T-helper 2 cell (primary cell): ENCODE measurements around the gene OSBPL5.

Experiments
- DNase-seq, 5 experiments: peaks; one replicate each; pipeline versions ENCODE4 v3.0.0 to v3.0.0-alpha.2; 2012 to 2022
- total RNA-seq, 2 donors: gene quantifications; one replicate each; lab custom pipeline; 2026; lab: John Stamatoyannopoulos, UW

The OSBPL5 gene, protein sequence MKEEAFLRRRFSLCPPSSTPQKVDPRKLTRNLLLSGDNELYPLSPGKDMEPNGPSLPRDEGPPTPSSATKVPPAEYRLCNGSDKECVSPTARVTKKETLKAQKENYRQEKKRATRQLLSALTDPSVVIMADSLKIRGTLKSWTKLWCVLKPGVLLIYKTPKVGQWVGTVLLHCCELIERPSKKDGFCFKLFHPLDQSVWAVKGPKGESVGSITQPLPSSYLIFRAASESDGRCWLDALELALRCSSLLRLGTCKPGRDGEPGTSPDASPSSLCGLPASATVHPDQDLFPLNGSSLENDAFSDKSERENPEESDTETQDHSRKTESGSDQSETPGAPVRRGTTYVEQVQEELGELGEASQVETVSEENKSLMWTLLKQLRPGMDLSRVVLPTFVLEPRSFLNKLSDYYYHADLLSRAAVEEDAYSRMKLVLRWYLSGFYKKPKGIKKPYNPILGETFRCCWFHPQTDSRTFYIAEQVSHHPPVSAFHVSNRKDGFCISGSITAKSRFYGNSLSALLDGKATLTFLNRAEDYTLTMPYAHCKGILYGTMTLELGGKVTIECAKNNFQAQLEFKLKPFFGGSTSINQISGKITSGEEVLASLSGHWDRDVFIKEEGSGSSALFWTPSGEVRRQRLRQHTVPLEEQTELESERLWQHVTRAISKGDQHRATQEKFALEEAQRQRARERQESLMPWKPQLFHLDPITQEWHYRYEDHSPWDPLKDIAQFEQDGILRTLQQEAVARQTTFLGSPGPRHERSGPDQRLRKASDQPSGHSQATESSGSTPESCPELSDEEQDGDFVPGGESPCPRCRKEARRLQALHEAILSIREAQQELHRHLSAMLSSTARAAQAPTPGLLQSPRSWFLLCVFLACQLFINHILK
- total RNA-seq, result 3.0 to 7.8 reads per million in 2 donors

DNA sequence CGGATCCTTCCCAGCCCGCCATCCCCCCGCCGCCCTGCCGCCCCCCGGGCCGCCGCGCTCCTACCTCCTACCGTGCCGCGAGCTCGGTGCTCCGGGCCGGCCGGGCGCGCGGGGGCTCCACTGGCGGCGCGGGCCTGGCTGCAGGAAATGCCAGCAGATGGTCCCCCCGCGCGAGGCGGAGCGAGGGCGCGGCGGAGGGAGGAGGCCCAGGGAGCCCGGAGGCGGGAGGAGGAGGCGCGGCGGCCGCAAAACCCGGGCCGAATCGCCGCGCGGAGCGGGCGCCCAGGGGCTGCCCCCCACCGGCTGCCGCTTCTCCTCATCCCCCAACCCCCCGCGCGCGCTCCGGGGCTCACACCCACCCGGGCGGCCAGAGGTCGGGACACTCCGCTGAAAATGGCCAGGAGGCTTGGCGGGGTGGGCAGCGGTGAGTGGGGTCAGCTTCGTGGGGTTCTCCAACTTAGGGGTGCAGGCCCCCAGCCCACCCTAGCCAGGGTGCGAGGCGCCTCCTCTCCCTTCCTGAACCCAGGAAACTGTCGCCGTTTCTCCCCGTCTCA lies at the start of gene OSBPL5:
Gene OSBPL5, minus strand, starts transcription at position 159 of the 554 bp plus-strand sequence. CDS start 36,162 bp downstream, outside the sequence.
- DNase-seq, result peak in 3 of 5 experiments; percentile 15 to 35 (median 22)

DNA sequence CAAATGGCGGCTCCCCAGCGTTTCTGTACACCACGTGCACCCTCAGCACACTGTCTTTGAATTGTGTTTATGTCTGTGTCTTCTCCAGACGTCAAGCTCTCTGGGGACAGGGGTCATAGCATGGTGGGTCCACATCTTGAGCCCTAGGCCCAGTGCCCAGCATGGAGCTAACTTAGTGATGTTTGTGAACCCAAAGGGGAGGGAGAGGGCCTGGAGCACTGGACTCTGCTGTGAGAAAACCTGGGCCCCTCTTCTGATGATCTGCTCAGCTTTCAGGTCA lies 49.2 kb upstream of the OSBPL5 start:
- no peak for DNase-seq

DNA sequence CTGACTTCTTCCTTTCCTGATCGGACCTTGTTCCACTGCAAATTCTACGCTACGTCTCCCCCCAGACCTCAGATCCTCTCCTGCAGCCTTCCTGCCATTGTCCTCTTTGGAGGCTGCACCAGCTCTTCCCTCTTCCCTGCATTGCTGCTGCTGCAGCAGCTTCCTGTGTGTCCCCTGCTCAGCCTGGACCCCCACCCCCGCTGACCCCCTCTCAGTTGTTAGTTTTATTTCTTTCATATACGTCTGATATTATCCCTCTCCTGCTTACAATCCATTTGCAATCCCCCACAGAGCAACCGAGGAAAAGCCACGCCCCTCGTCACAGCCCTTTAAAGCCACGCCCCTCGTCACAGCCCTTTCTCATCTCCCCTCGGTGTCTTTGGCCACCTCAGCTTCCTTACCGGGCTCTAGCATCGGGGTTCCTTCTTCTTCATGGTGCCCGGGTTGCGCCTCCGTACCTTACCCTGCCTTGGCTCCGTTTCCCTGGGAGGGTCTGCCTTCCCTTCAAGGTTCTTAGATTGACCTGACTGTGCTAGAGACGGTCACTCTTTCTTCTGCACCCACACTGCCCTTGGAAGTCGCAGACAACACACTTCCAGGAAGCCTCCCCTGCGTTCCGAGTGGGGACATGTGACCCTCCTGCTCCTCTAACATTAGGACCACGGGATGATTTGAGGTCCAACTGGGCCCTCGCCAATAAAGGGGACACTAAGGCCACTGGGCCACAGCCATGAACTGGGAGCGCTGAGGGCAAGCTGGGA lies 48.7 kb upstream of the OSBPL5 start:
- DNase-seq, result no peak

DNA sequence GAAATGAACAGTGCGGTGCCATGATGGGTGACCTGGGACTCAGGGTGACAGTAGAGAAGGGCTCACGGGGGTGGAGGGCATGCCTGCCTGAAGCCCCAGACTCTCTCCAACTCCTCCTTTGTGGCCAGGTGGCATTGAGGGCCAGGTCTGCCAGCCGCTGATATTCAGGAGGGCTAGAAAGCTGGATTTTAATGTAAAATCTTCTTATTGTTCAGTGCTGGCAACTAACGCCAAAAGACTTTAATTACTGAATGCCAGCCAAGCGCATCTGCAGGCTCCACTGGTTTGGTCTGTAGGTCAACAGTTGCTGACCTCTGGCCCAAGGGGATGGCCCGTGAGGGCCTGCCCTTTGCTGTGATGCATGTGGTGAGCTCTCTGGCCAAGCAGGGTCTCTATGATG lies 43.2 kb upstream of the OSBPL5 start:
- DNase-seq, result peak in 1 of 5 experiments; percentile 4

DNA sequence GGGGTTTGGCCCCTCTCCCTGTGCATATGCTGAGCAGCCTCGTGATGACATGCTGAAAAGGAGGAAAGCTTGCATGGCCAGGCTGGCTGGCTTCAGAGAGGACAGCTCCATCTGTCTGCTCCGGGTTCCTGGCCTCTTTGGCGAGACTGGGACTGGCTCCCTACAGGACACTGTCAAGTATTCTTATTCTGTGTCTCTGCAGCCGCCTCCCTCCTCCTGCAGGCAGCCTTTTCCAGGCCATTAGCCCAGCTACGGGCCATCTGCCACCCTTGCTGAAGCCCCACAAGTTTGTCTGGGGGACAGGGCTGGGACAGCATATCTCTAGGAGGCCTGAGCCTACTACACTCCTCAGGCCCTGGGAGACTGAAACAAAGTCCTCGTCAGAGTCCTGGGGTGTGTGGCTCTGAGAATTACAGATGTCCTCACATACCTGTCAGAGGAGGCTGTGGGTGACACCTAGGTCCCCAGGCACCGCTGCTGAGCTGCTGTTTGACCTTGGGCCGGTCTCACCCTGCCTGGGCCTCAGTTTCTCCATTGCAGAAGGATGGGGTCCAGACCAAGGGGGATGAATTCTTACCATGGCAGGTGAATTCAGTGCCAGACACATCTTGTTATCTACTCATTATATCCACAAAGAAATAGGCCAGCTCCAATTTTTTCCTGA lies 42.5 kb upstream of the OSBPL5 start:
- DNase-seq, result no peak

DNA sequence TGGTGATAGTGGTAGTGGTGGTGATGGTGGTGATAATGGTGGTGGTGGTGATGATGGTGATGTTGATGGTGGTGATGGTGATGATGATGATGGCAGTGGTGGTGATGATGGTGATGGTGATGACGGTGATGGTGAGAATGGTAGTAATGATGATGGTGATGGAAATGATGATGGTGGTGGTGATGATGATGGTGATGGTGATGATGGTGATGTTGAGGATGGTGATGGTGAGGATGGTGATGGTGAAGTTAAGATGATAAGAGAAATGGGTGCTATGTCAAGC lies 41.8 kb upstream of the OSBPL5 start:
- no peak for DNase-seq

DNA sequence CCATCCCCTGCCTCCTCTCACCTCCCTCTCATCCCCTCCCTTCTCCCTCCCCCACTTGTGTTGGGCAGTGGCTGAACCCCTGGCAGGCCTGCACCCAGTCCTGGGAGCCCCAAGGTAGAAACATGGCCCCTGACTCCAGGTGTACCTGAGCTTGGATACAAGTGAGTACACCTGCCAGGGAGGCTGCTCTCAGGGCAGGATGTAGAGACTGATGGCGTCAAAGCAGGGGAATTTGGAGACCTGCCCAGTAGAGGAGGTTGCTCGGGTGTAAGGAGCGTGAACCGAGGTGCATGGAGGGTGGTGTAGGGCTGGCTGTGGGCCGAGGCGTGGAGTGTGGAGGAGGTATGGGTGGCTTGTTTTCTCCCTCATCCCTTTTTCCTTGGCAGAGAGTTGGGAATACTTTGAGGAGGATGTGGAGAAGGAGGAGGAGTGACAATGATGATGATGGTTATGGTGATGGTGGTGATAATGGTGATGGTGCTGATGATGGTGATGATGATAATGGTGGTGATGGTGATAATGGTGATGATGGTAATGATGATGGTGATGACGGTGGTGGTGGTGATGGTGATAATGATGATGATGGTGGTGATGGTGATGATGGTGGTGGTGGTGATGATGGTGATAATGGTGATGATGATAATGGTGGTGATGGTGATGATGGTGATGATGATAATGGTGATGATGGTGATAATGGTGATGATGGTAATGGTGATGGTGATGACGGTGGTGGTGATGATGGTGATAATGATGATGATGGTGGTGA lies 41.2 kb upstream of the OSBPL5 start:
- DNase-seq, result no peak

DNA sequence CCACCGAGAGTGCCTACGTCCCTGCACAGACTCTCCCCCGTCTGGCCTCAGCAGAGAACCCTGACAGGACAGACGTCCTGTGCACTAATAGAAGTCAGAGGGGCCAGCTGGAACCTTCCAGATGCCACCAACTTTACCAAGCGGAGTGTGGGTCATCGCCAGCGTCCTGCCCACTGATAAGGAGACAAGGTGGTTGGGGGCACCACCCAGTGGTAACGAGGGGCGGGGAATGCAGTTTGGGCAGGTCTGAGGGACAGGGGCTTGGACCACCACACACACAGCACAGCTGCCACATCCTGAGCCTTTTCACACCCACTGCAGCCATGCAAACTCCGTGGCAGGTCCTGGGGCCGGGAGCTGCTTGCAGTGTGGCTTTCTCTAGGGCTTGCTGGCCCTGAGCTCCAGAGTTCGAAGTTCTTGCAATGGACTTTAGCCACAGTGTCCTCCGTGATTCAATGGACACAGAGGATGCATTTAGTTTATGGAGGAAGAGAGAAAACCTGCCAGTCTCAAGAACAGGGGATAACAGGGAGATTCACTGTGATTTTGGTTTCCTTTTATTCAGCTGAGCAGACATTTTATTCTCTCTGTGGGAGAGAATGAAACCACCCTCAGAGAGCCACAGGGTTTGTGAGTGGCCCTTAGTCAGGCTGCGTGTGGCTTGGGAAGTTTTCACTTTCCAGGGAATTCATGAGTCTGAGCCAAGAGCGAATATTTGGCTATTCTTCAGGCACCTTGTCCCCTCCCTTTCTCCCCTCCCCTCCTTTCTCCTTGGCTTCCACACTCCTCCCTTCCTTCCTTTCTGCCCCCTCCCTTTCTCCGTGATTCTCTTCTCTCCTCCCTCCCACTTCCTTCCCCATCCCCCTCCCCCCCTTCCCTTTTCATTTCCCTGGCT lies 40.4 kb upstream of the OSBPL5 start:
- no peak for DNase-seq

DNA sequence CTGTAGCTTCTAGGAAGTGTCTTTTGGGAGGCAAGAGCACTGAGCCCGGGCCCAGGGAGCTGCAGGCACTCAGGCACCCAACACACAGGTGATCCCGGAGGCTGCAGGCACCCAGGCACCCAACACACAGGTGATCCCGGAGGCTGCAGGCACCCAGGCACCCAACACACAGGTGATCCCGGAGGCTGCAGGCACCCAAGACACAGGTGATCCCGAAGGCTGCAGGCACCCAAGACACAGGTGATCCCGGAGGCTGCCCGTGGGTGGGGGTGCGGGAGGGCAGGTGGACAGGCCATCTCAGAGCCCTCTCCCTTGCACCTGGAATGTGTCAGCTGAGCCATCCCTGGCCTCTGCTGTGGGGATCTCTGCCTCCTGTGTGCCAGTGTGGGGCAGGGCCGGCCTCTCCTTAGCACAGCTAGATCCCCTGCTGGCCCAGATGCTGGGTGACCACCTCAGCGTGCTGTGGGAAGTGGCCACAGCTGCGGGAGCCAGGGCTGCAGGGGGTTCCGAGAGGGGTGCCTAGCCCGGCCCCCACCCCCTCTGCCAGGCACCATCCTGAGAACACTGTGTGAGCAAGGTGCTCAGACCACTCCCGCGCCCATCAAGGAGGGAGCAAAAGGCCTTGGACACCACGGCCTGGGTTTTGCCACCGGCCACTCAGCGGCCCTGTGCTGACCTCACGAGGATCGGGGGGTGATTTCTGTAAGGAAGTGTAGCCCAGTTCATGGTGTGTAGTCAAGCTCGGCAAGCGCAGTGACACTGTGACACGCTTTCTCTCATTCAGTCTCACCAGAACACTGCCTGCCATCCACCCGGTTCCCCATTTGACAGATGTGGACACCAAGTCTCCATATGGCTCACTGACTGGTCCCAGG lies 39.3 kb upstream of the OSBPL5 start:
- DNase-seq, result peak in 1 of 5 experiments; percentile 5

DNA sequence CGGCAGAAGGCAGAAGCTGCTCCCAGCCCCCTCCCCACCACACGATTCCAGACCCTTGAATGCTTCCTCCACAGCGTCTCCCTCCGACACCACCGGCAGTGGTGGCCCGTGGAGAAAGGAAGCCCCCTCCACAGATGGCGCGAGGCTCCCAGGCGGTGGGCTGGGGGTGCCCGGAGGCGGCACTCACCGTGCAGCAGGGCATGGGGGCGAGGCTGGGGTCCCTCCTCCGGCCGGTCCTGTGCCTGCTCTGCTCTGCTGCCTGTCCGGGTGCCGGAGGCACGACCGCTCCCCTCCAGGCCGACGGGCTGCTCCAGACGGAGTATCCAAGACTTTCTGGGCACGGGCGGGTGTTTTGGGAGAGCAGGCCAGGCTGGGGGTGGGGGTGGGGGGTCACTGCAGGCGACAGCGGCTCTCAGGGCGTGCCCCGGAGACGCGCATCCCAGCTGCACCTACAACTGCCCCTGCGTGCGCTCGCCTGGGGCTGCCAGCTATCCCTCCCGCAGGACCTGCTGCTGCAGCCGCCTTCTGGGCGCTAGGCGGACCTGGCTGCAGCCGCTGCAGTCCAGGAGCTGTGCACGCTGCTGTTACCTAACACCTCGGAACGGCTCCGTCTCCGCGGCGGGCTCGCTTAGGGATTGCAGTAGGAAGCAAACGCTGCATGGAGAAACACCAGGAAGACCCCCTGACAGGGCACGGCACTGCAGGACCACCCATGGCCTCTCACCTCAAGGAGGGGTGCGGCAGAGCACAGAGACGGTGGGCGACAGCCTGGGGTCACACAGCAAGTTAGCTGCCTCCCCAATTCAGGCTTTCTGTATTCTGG lies 38.3 kb upstream of the OSBPL5 start:
- DNase-seq, result peak in 1 of 5 experiments; percentile 2

DNA sequence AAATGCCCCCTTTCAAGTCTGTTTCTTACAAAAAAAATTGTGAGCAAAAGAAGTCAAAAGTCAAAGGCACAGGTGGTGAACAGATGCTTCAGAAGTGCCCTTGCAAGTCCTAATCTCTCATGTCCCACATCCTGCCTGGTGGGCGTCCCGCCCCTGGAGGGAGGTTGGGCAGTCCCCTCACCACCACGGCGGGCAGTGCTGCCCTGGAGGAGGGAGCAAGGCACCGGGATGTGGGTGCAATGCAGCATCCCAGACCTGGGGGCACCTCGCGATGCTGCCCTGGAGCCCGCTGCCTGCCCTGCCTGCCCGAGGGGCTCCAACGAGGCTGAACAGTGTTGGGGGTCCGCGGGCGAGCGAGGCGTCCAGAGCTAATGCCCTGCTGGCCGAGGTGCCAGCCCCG lies 37.6 kb upstream of the OSBPL5 start:
- no peak for DNase-seq

DNA sequence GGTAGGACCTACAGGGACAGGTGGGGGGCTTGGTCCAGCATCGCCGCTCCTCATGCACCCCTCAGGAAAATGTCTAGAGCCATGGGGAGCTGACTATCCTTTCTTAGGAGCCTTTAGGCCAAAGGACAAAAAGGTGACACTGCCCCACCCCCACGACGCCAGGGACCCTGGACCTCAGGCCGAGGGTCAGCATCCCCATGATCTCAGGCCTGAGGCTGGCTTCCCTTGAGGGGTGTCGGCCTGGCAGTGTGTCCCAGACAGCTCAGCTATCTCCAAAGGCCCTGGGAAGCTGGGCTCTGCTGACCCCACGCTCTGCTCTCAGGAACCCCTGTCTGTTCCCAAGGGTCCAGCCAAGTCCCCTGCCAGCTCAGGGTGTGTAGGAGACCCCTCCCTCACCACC lies 37.2 kb upstream of the OSBPL5 start:
- peak in 1 of 5 experiments; percentile 4 for DNase-seq

DNA sequence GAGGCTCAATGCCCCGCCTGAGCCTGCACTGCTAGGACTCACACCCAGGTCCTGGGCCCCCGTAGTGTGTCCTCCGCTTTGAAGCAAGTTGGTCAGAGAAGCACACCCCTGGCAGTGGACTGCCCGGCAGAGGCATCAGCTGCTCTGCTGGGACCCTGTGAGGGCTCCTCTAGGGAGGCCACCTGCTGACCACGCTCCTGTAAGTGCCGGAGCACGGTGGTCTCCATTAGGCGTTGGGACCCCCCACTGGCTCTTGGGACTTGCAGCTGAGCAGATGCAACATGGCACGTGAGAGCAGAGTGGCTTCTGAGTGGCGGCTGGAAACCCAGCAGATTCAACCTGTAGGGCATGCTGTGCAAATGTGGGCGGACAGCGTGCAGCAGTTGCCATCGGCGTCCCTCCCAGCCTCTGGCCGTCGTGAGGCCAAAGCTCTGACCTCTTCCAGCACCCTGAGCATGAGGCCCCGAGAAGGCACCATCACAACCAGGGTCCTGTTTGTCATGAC lies 36.6 kb upstream of the OSBPL5 start:
- no peak for DNase-seq

DNA sequence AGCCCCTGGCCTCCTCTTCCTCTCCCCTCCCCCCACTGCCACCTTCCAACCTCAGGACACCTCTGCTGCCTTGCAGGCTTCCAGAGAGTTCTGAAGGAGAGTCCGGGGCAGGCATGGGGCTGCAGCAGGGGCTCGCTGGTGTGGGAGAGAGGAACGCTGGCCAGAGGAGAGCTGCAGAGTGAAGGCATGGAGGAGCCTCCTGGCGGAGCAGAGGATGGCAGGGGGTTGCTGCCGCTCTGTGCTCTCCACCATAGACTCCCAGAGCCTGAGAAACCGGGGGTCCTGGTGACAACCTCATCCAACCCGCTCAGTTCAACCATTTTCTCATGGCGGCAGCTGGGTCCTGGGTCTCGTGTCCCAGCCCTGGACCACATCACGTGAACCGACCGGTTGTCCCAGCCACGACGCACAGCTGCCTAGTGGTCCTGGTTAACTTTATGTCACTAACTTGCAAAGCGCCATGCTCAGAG lies 36.0 kb upstream of the OSBPL5 start:
- DNase-seq, result peak in 1 of 5 experiments; percentile 6

DNA sequence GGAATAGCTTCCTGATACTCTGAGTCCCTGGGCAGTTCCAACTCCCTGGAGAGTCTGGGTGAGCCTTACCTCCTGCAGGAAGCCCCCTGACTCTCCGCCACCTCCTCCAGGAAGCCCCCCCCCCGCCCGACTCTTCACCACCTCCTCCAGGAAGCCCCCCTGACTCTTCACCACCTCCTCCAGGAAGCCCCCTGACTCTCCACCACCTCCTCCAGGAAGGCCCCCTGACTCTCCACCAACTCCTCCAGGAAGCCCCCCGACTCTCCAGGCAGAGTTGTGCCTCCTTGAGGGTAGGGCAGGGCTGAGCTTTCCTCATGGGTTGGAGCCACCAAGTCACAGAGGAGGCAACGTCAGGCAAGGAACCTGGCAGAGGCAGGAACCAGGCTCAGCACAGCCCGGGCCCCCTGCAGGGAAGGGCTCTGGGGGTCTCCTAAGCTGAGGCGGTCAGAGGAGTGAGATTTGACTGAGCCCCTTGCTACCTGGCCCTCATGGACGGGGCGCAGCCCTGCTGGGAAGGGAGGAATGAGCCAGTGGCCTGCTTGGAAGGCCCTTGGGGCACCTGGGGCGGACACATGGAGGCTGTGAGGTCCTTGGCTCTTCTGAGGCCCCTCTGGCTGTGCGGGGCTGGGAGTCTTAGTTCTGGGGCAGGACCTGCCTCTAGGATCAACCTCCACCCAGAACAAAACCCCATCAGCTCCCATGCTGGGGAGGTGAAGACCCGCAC lies 35.4 kb upstream of the OSBPL5 start:
- peak in 1 of 5 experiments; percentile 4 for DNase-seq

DNA sequence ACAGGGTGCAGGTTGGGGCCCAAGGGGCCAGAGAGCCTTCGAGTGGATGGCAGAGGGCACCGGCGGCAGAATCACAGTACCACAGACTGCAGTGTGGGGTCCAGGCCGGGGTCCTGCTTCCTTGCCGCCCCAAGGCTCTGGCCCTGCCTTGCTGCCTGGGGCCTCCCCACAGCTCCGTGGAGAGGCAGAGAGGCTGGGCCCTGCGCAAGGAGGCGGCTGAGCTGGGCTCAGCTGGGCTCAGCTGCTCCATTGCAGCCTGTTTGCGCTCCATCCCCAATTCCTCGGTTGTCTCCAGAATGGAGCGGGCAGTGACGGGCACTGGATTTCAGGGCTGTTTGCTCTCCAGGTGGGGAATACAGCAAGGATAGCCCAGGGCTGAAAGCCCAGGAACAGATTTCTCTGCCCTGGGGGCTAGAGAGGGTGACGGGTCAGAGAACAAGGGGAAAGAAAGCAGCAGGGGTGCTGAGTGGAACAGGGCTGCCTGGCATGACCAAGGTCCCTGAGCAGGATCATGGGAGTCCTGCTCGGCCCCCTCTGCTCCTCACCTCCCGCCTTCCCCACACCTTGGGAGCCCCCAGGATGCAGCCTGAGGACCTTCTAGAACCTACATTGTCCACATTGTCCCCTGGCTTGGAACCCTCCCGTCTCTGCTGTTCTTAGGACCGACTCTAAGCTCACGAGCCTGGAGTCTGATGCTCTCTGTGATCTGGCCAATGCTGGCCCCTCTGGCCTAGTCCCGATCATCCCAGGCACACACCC lies 34.6 kb upstream of the OSBPL5 start:
- no peak for DNase-seq

DNA sequence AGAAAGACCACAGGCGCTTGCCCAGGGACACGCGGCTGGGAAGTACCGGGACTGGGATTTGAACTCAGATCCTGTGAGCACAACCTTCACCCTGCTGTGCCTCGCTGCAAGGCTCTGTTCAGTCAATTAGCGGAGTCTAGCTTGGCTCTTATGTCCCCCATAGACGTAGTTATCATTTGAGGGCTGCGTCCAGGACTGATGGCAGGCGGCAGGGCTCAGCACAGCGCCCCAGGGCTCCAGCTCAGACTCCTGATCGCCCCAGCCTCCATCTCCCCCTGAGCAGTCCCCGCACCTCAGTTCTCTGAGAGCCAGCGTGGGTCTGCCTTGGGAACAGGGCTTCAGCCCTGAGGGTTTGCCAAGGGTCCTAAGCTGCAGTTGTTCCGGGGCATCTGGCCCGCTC lies 33.7 kb upstream of the OSBPL5 start:
- no peak for DNase-seq
